ENCODE results near the gene DOK5.

DOK5 gene

DNA sequence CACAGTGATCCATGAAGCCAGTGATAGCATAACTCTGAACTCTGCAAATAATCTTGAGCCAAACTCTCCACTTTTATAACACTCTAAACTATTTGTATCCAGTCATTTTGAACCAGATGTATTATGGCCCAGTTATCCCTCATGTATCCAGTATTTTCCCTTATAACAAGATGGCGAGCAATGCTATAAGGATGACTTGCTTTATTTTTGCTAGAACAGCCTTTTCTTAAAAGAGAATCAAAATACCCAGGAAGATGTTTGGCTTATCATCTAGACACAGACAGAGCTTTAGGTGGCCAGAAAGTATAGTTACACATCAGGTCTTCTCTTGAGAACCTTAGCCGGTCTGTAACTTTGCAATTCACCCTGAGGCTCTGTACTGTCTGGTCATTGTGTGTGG is 81.0 kb downstream of the DOK5 start:
- FAIRE-seq (no peak), DNase-seq (ENCODE audit: insufficient read length, low spot score) (no peak)
- TF ChIP-seq, protein P1, sequence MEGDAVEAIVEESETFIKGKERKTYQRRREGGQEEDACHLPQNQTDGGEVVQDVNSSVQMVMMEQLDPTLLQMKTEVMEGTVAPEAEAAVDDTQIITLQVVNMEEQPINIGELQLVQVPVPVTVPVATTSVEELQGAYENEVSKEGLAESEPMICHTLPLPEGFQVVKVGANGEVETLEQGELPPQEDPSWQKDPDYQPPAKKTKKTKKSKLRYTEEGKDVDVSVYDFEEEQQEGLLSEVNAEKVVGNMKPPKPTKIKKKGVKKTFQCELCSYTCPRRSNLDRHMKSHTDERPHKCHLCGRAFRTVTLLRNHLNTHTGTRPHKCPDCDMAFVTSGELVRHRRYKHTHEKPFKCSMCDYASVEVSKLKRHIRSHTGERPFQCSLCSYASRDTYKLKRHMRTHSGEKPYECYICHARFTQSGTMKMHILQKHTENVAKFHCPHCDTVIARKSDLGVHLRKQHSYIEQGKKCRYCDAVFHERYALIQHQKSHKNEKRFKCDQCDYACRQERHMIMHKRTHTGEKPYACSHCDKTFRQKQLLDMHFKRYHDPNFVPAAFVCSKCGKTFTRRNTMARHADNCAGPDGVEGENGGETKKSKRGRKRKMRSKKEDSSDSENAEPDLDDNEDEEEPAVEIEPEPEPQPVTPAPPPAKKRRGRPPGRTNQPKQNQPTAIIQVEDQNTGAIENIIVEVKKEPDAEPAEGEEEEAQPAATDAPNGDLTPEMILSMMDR (IDR thresholded peaks at IDR 0.05; ENCODE audit: insufficient read depth, missing control alignments): no peak

DNA sequence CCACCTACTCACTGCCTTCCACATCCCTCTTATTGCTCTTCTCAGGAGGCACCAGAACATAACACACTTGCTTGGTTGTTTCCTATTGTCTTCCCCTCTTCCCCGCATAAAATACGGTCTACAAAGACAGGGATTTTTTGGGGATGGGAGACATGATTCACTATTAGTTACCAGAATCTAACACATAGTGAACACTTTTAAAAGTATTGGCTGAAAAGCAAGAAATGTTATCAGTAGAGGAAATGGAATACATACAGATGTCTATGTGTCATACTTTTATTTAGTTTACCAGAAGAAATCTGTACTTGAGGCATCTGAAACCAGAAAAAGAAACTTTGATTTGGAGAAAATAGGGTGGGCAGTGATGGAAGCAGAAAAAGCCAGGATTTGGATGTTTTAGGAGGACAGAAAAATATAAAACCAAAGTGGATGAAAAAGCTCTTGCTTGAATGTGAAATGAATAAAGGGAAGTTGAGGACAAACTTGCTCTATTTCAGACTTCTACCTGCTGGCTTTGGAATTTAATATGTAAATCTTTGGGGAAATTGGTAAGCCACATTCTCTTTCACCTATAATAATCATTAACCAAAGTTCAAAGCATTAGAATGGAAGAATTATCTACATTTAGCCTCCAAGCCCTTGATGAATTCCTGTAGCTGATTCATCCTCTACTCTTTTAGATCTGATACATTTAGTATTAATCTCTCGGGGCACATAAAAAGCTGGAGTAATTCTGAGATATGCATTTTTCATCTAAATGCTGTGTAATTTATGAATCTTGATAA is 82.6 kb downstream of the DOK5 start:
- FAIRE-seq: no peak

DNA sequence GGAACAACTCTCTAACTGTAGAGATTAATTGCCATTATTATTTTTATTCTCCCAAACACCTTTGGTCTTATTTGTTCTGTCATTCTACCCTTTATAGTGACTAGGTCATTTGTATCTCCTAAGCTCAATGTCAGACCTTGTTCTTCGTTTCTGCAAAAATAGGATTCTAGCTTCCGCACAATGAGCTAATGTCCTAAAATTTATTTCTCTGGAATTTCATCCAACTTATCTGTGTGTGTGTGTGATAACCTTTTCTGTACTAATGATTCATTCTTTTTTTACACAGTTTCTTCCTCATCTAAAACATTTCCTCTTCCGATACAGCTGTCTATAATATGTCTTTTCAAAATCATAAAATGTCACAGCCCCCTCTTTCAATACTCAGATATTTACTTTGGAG is 84.5 kb downstream of the DOK5 start:
- DNase-seq (ENCODE audit: insufficient read length, low spot score) (no peak), FAIRE-seq (no peak)
- TF ChIP-seq, protein P1 (IDR thresholded peaks at IDR 0.05; ENCODE audit: insufficient read depth, missing control alignments): no peak

More for the DNA sequence above, 82.6 kb downstream of the DOK5 start:
- TF ChIP-seq, protein P1 (IDR thresholded peaks at IDR 0.05; ENCODE audit: insufficient read depth, missing control alignments): no peak
- DNase-seq (ENCODE audit: insufficient read length, low spot score): no peak

DNA sequence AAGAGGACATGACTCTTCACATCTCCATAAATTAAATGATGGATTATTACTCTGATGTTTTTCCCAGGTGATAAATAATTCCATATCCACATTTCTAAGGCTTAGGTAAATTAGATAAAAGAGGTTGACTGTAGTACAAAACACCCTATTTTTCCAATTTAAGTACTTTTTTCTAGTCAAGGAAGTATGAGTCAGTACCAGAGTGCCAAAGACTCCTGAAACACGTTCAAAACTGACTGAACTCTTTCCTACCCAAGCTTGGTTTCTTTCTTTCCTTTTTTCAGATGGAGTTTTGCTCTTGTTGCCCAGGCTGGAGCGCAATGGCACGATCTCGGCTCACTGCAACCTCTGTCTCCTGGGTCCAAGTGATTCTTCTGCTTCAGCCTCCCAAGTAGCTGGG is 85.0 kb downstream of the DOK5 start:
- FAIRE-seq (no peak), DNase-seq (ENCODE audit: insufficient read length, low spot score) (no peak)
- TF ChIP-seq, protein P1 (IDR thresholded peaks at IDR 0.05; ENCODE audit: insufficient read depth, missing control alignments): no peak

DNA sequence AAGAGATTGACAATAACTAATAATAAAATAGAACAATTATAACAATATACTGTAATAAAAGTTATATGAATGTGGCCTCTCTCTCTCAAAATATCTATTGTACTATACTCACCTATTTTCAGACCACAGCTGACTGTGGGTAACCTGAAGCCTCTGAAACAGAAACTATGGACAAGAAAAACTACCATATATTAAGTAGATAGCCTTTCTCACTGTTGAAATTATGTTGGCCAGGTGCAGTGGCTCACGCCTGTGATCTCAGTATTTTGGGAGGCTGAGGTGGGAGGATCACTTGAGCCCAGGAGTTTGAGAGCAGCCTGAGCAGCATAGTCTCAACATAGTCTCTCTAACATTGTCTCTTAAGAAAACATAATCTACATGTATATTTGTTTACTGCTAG is 89.9 kb downstream of the DOK5 start:
- TF ChIP-seq, protein P1 (IDR thresholded peaks at IDR 0.05; ENCODE audit: insufficient read depth, missing control alignments): no peak
- DNase-seq (ENCODE audit: insufficient read length, low spot score) (no peak), FAIRE-seq (no peak)

DNA sequence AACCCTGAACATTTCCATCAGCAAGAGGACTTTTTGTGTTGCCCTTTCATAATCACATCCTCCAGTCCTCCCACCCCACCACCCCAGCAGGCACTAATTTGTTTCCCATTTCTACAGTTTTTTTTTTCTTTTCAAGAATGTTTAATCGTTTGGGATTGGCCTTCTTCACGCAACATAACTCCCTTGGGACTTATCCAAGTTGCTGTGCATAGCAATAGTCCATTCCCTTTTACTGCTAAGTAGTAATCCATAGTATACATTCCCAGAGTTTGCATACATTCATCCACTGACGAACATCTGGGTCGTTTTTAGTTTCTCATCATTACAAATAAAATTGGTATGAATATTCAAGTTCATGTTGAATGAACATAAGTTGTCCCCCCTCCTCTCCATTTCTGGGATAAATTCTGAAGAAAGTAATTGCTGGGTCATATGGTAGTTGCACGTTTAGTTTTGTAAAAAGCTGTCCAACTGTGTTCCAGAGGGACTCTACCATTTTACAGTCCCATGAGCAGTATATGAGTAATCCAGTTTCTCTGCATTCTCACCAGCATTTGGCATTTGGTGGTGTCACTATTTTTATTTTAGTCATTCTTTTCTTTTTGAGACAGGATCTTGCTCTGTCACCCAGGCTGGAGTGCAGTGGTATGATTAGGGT is 90.8 kb downstream of the DOK5 start:
- no peak for FAIRE-seq
- no peak for DNase-seq (ENCODE audit: insufficient read length, low spot score)
- TF ChIP-seq, protein P1 (IDR thresholded peaks at IDR 0.05; ENCODE audit: insufficient read depth, missing control alignments): no peak

DNA sequence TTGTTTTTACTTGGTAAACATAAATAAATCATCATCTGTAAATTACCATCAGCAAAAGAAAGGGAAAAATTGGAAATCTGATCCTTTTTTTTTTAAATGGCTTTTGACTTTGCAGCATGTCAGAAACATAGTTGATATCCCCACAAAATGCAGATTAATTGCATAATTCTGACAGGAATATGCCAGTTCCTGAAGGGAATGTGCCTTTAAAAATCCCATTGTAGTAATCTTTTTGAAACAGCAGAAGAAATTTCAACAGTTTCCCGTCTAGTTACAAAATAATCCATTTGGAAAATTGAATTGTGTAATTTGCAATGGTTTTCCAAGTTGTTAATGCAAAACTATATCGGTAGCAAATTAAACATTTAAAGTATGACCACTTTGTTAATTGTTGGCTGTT is 95.2 kb downstream of the DOK5 start:
- FAIRE-seq: no peak

More for the DNA sequence above, 95.2 kb downstream of the DOK5 start:
- TF ChIP-seq, protein P1 (IDR thresholded peaks at IDR 0.05; ENCODE audit: insufficient read depth, missing control alignments): no peak
- no peak for DNase-seq (ENCODE audit: insufficient read length, low spot score)
